HEK293 (cell line): Measurements from ENCODE around the gene ZSWIM3.
"Not testable (repeated sequence)": the region's sequence is repeated elsewhere in the genome, so short reads cannot be mapped to it uniquely, and the experiment has no call there.

ENCODE experiments used
- BCL11B ChIP-seq: fragments of 450-650 bp; formaldehyde crosslinking; IDR thresholded peaks from 2 replicates; pipeline ENCODE4 v1.5.1; 2016; ENCODE audit warnings: low read depth, missing biosample characterization, missing genetic modification characterization
- CTCF ChIP-seq: fragments of 450-650 bp; formaldehyde crosslinking; IDR thresholded peaks from 2 replicates; pipeline ENCODE4 v1.5.1; 2016; ENCODE audit warnings: missing biosample characterization, missing genetic modification characterization
- KLF16 ChIP-seq: fragments of 450-650 bp; formaldehyde crosslinking; IDR thresholded peaks from 2 replicates; pipeline ENCODE4 v1.5.1; 2017; ENCODE audit warnings: missing biosample characterization, missing genetic modification characterization
- SALL2 ChIP-seq: fragments of 450-650 bp; formaldehyde crosslinking; IDR thresholded peaks from 2 replicates; pipeline ENCODE4 v1.5.0; 2017; ENCODE audit warnings: missing biosample characterization, mild to moderate bottlenecking, missing genetic modification characterization, borderline replicate concordance
- ZBTB48 ChIP-seq: fragments of 450-650 bp; formaldehyde crosslinking; IDR thresholded peaks from 2 replicates; pipeline ENCODE4 v1.5.1; 2016; ENCODE audit warnings: missing biosample characterization, missing genetic modification characterization
- ZBTB7A ChIP-seq: fragments of 450-650 bp; formaldehyde crosslinking; IDR thresholded peaks from 2 replicates; pipeline ENCODE4 v1.5.1; 2016; ENCODE audit warnings: low read depth, missing biosample characterization, missing genetic modification characterization
- ZFP37 ChIP-seq: fragments of 450-650 bp; formaldehyde crosslinking; IDR thresholded peaks from 2 replicates; pipeline ENCODE4 v1.5.1; 2016; ENCODE audit warnings: missing biosample characterization, missing genetic modification characterization
- ZNF776 ChIP-seq: fragments of 450-650 bp; formaldehyde crosslinking; IDR thresholded peaks from 2 replicates; pipeline ENCODE4 v1.5.0; 2017; ENCODE audit warnings: missing biosample characterization, missing genetic modification characterization, borderline replicate concordance

GRCh38 chr20:45829673-45830106 is 27.7 kb upstream of the ZSWIM3 start:
- not testable (repeated sequence) for TF ChIP-seq CTCF (tag by site-specific recombination); BCL11B (tag by site-specific recombination); KLF16; ZBTB48 (tag by site-specific recombination); ZFP37; ZNF776 (tag by site-specific recombination); SALL2; ZBTB7A (tag by site-specific recombination)
